ENCODE measurements around the gene DNTTIP2. TPM values are rescaled to one million over a fixed set of nuclear protein-coding genes. Genes with fewer than 3 reads are reported as not detected.
A peak's percentile ranks its signal among the peaks of the same experiment; 100 is the strongest.

Gene DNTTIP2
- total RNA-seq, 1 experiment from 2014 or later, result 61.5 TPM

DNA sequence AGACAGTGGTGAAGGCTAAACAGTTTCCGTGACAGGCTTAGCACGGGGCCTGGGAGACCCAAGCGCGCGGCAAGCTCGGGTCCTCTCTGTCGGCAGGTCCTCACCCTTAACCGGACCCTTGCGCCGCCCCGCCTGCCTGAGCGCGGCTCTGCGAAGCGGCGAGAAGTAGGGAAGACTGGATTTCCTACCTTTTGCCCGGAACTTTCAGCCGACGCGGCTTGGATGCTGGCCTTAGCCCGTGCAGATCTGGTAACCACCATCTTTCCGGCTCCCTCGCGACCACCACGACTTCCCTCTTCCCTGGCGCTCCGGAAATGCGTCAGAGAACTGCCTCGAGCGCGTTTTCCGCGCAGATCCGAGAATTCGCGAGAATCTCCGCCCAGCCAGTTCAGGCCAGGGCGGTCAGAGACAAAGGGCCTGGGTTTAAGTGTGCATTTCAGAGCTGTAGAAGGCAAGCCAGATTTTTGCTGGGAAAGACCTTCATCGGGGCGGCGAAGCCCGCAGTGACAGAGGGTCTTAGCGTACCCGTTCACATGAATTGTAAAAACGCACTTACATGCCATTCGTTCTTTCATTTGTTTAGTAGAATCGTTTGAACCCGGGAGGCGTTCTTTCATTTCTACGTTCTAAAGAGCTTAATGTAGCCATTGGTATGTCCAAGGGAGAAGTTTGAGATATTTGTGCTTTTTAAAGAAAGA, at the start of gene DNTTIP2 (continued):
- TF ChIP-seq FOXK1 (CRISPR knock-in tag; IDR thresholded peaks at IDR 0.05), result peak; percentile 89
- no peak for TF ChIP-seq NFATC4 (CRISPR knock-in tag; IDR thresholded peaks at IDR 0.05)
- no peak for TF ChIP-seq ZNF532 (CRISPR knock-in tag; IDR thresholded peaks at IDR 0.05; ENCODE audit: borderline replicate concordance)
- no peak for TF ChIP-seq ZNF416 (CRISPR knock-in tag; IDR thresholded peaks at IDR 0.05)
- TF ChIP-seq, protein P1, sequence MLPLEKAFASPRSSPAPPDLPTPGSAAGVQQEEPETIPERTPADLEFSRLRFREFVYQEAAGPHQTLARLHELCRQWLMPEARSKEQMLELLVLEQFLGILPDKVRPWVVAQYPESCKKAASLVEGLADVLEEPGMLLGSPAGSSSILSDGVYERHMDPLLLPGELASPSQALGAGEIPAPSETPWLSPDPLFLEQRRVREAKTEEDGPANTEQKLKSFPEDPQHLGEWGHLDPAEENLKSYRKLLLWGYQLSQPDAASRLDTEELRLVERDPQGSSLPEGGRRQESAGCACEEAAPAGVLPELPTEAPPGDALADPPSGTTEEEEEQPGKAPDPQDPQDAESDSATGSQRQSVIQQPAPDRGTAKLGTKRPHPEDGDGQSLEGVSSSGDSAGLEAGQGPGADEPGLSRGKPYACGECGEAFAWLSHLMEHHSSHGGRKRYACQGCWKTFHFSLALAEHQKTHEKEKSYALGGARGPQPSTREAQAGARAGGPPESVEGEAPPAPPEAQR (CRISPR knock-in tag; IDR thresholded peaks at IDR 0.05), result no peak
- peak; percentile 78 for TF ChIP-seq SP1 (CRISPR knock-in tag; conservative IDR thresholded peaks at IDR 0.05)
- no peak for TF ChIP-seq ERG (CRISPR knock-in tag; IDR thresholded peaks at IDR 0.05)
- no peak for TF ChIP-seq ZNF138 (CRISPR knock-in tag; conservative IDR thresholded peaks at IDR 0.05)
- no peak for TF ChIP-seq TCF7 (CRISPR knock-in tag; IDR thresholded peaks at IDR 0.05; ENCODE audit: low read depth)
- peak; percentile 44; the same call in 1 of the 2 replicates for TF ChIP-seq FOXP1 (CRISPR knock-in tag; IDR thresholded peaks at IDR 0.05; ENCODE audit: borderline replicate concordance)
- no peak for TF ChIP-seq CDX4 (CRISPR knock-in tag; IDR thresholded peaks at IDR 0.05; ENCODE audit: borderline replicate concordance)
- TF ChIP-seq HMGXB4 (CRISPR knock-in tag; IDR thresholded peaks at IDR 0.05), result peak; percentile 65; the same call in 1 of the 2 replicates
- TF ChIP-seq ZNF263 (CRISPR knock-in tag; IDR thresholded peaks at IDR 0.05; ENCODE audit: low read depth), result no peak
- TF ChIP-seq ATF2 (CRISPR knock-in tag; IDR thresholded peaks at IDR 0.05; ENCODE audit: borderline replicate concordance, low read depth), result no peak
- TF ChIP-seq, protein P2, sequence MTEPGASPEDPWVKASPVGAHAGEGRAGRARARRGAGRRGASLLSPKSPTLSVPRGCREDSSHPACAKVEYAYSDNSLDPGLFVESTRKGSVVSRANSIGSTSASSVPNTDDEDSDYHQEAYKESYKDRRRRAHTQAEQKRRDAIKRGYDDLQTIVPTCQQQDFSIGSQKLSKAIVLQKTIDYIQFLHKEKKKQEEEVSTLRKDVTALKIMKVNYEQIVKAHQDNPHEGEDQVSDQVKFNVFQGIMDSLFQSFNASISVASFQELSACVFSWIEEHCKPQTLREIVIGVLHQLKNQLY (CRISPR knock-in tag; IDR thresholded peaks at IDR 0.05), result no peak
- no peak for TF ChIP-seq NR2C2 (CRISPR knock-in tag; IDR thresholded peaks at IDR 0.05)
- TF ChIP-seq, protein P3, sequence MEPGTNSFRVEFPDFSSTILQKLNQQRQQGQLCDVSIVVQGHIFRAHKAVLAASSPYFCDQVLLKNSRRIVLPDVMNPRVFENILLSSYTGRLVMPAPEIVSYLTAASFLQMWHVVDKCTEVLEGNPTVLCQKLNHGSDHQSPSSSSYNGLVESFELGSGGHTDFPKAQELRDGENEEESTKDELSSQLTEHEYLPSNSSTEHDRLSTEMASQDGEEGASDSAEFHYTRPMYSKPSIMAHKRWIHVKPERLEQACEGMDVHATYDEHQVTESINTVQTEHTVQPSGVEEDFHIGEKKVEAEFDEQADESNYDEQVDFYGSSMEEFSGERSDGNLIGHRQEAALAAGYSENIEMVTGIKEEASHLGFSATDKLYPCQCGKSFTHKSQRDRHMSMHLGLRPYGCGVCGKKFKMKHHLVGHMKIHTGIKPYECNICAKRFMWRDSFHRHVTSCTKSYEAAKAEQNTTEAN (CRISPR knock-in tag; IDR thresholded peaks at IDR 0.05), result no peak; the same call in 1 of the 2 replicates
- TF ChIP-seq NFYB (CRISPR knock-in tag; conservative IDR thresholded peaks at IDR 0.05; ENCODE audit: low read depth), result no peak
- TF ChIP-seq ZBTB21 (CRISPR knock-in tag; IDR thresholded peaks at IDR 0.05; ENCODE audit: borderline replicate concordance), result no peak
- TF ChIP-seq HMGA2 (CRISPR knock-in tag; IDR thresholded peaks at IDR 0.05), result no peak
- no peak for TF ChIP-seq PRRX2 (CRISPR knock-in tag; IDR thresholded peaks at IDR 0.05)
- no peak for TF ChIP-seq SOX15 (CRISPR knock-in tag; IDR thresholded peaks at IDR 0.05)
- TF ChIP-seq IRF1 (CRISPR knock-in tag; IDR thresholded peaks at IDR 0.05), result 0 out of 2 replicates have a peak, but pooled peaks have one; percentile 26
- no peak for TF ChIP-seq ATF1 (CRISPR knock-in tag; IDR thresholded peaks at IDR 0.05)
- TF ChIP-seq MYBL2 (CRISPR knock-in tag; IDR thresholded peaks at IDR 0.05), result no peak
